TTC549 (cell line): ENCODE results near the gene UTP15.

Experiments used
- FAIRE-seq: peaks from 2 replicates; lab custom pipeline; 2012; peaks lifted over from hg19 to GRCh38; lab: Jason Lieb, UNC

Gene UTP15

DNA sequence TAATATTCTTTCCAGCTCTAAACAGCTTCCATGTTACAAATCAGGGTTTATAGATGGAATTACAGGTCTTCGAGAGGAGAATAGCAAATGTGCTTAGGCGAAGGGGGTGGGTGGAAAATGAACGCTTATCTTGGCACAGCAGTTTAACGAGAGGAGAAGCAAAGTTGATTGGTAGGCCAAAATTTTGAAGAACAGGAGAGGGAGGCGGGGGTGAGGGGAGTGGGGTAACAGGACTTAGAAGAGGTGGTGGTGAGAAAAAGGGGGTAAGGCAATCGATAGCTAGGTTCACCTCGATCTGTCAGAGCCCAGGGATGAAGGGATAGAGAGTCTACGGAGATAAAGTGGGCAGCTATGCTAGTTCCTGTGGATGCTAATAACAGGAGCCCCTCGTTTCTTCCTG lies 868 bp upstream of the UTP15 start:
- FAIRE-seq = no peak

- no peak for FAIRE-seq
Observed at GRCh38 chr5:73565969-73566547, 515 bp downstream of the UTP15 start.

- no peak for FAIRE-seq
Observed at GRCh38 chr5:73582285-73583145, 17.0 kb downstream of the UTP15 start.

DNA sequence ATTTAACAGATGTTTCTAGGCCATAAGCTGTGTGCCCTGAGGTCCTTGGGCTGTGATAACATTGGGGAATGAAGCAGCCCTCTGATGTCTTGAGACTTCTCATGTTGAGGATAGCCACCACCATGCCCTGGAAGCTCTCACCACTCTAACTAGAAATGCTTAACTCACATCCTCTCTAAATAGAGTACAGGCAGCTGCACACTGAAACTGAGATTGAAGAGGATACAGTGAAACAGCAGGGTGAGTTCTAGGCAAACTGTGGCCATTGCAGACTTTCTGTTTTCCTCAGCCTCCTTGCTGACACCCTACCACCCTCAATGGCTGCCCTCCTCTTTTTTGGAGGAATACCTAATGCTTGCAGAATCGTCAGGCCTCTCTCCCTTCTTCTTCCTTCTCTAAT lies 22.4 kb downstream of the UTP15 start:
- FAIRE-seq = no peak

- peak; percentile 91 for FAIRE-seq
Observed at GRCh38 chr5:73591102-73591695, 25.7 kb downstream of the UTP15 start.

DNA sequence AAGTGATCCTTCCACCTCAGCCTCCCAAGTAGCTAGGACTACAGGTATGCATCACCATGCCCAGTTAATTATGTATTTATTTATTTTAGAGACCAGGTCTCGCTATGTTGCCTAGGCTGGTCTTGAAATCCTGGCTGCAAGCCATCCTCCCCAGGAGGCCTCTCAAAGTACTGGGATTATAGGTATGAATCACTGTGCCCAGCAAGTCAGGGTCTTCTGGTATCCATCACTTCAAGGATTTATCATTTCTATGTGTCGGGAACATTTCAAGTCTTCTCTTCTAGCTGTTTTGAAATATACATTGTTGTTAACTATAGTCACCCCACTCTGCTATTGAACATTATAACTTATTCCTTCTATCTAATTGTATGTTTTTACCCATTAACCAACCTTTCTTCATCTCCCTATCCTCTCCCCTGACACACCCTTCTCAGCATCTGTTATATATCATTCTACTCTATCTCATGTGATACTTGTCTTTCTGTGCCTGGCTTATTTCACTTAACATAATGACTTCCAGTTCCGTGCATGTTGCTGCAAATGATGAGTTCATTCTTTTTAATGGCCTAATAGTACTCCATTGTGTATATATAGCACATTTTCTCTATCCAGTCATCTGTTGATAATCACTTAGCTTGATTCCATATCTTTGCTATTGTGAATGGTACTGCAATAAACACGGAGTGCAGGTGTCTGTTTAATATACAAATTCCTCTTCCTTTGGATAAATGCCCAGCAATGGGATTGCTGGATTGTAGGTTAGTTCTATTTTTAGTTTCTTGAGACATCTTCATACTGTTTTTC lies 26.4 kb downstream of the UTP15 start:
- FAIRE-seq = no peak

GRCh38 chr5:73592551-73592950 lies 27.0 kb downstream of the UTP15 start:
- FAIRE-seq = no peak

GRCh38 chr5:73596705-73597328 lies 31.3 kb downstream of the UTP15 start:
- no peak for FAIRE-seq

DNA sequence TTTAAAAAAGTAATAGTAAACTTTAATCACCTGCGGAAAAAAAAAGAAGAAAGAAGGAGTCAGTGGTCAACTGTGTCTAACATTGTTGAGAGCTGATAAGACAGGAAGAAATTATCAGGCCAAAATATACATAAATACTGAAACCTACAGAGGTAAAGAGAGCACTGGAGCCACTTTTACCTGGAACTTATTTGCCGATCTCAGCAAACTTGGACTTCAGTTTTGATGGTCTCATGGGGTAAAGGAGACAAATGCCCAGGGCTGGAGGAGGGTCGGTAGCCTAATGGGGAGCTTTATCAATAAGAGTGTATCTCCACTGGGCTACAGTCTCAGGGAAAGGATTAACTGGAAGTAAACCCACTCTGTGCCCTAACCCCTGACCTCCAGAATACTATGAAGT lies 33.8 kb downstream of the UTP15 start:
- FAIRE-seq = no peak

- FAIRE-seq = no peak
Observed at GRCh38 chr5:73603998-73604397, 38.5 kb downstream of the UTP15 start.

- no peak for FAIRE-seq
Observed at GRCh38 chr5:73605223-73606087, 39.9 kb downstream of the UTP15 start.

DNA sequence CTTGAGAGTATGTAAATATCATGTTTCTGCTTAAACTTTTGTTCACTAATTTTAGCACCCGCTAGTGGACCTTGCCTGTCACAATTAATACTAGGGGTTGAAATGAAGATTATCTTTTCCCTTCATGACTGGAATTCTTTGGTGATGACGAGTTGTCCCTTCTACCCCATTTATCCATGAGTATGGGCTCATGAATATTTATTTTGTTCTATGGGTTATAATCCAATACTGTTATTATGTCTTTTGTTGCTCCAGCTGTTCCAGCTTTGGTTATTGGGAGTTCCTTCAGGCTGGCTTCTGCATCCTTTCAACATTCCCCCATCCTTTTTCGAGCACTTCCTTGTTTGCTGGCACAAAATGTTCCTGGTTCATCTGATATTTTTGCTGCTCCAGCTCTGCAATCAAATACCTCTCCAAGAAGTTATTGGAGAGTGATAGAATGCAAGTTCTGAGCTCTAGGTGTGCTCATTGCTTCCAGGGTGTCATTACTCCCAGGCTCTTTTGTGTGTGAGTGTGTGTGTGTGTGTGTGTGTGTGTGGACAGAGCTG lies 40.7 kb downstream of the UTP15 start:
- FAIRE-seq = no peak

DNA sequence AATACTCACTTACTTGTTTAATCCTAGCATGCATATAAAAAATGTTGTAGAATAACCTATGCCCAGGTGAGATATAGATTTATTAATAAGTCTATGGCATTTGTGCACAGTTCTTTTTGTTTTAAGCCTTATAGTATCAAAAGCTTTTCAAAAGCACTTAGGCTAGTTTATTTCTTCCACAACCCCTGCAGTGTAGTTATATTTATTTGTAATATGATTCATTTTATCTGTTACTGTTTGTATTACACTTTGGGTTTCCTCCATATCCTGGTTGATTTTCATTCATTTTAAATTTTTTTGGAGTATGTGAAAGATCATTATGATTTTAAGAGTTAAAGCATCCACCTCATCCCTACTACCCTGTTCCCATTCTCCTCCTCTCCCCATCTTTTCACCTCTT lies 41.7 kb downstream of the UTP15 start:
- no peak for FAIRE-seq

DNA sequence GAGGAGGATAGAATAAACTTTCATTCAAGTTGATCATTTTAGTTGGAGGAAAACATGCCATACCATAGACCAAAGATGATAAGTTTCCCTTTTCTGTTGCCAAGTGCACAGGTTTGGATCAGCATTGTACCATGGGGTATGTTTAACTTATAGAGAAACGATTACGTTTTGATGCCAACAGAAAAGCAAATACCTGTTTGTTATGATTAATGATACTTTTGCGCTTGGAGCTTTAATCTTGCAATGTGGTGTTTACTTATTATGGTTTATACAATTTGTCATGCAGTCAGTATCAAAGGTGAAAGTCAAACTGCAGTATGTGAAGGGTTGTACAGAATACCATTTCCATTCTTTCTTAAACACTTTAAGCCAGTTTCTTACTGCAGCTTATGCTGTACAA lies 47.3 kb downstream of the UTP15 start:
- FAIRE-seq = no peak

- FAIRE-seq = no peak
Observed at GRCh38 chr5:73615085-73615484, 49.5 kb downstream of the UTP15 start.

- no peak for FAIRE-seq
Observed at GRCh38 chr5:73615947-73616346, 50.4 kb downstream of the UTP15 start.

GRCh38 chr5:73617510-73618279 lies 52.2 kb downstream of the UTP15 start:
- FAIRE-seq = no peak

DNA sequence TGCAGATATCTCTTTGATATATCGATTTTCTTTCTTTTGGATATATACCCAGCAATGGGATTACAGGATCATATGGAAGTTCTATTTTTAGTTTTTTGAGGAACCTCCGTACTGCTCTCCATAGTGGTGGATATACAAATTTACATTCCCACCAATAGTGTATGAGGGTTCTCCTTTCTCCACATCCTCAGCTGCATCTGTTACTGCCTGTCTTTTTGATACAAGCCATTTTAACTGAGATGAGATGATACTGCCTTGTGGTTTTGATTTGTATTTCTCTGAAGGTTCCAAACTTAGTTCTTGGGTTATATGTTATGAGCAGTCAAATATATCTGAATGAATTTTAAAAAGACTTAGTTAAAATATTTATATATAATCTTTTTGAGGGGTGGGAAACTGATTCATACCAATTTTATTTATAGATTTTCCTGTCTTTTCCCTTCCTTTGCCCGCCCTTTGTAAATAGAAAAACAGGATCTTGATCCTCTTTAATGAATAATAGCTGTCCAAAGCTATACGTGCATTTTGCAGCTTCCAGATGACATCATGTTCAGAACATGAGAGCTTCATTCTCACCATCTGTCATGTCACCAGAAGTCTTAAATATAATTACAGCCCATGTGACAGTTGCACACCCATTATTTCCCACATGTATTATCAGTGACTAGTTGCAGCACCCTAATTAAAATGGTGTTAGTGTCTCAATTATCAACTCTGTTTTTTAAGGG lies 54.2 kb downstream of the UTP15 start:
- no peak for FAIRE-seq

DNA sequence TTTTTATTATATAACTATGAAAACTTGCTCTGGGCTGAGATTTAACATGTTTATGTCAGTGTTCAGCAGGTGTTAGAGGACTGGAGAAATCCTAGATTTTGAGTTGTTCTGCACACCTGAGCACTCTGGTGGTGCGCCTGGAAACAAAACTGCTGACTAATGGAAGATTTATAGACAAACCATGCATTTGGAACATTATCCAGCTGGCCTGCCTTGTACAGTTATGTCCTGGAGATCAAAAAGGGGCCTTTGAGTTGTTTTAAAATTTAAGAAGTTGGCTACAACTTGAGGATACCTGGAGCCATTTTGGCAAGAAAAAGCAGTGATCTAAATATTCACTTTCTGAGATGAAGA lies 54.8 kb downstream of the UTP15 start:
- no peak for FAIRE-seq

DNA sequence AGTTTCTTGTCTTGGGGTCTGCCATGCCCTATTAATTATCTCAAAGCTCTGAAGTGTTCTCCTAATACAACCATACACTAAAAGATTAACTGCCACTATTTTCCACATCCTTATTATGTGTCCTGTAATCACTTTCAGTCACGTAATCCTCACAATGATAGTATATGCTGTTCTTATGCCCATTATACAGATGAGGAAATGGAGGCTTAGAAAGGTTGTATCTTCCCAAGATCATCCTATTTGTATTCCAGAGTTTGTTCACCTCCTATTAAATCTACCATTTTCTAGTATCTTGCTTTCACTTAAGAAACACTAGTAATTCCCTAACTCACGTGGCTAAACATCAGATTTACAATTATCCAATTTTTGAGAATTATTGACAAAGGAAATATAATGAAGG lies 57.5 kb downstream of the UTP15 start:
- no peak for FAIRE-seq
